Fibroblast of the aortic adventitia (primary cell): ENCODE measurements around the gene ZNF423. TPM values are rescaled to one million over a fixed set of nuclear protein-coding genes. Genes with fewer than 3 reads are reported as not detected.

Experiments
- DNase-seq: peaks from one replicate; pipeline ENCODE4 v3.0.0-alpha.2; 2010; ENCODE audit warnings: low read depth
- H3K4me3 ChIP-seq: 2 replicates; pipeline ENCODE4 v1.5.1; 2011; ENCODE audit warnings: low read depth, mild to moderate bottlenecking, control low read depth, low read length, moderate library complexity
- CTCF ChIP-seq: IDR thresholded peaks from 2 replicates; pipeline ENCODE4 v1.5.1; 2011; ENCODE audit warnings: mild to moderate bottlenecking, low read length, control low read depth, inconsistent platforms; ENCODE audit not compliant: insufficient read depth
- total RNA-seq: library from RNA; depleted of rRNA; stranded (reverse); fragments of >200 nt; gene quantifications from 2 replicates; pipeline ENCODE4 v1.2.3, GENCODE V29; 2012; ENCODE audit warnings: low replicate concordance

ZNF423 gene
- total RNA-seq, 1 donor: 13.5 TPM

DNA sequence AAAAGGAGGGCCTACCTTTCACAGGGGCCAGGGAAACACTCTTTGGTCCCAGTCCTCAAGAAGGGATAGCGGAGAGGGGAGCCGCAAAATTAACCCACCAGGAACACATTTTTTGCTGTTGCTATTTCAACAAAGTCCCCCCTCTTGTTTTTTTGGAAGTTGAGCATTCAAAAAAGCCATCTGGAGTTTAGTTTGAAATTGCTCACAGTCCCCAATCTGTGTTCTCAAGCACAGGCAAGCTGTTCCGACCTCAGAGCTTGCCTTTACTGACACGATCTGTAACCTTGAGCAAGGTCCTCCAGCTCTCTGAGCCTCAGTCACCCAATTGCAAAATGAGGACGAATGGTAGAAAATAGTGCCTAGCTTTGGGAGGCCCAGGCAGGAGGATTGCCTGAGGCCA is 131.1 kb downstream of the ZNF423 start:
- no peak overlapping the region for H3K4me3 ChIP-seq
- no peak for TF ChIP-seq CTCF
- DNase-seq: no peak

DNA sequence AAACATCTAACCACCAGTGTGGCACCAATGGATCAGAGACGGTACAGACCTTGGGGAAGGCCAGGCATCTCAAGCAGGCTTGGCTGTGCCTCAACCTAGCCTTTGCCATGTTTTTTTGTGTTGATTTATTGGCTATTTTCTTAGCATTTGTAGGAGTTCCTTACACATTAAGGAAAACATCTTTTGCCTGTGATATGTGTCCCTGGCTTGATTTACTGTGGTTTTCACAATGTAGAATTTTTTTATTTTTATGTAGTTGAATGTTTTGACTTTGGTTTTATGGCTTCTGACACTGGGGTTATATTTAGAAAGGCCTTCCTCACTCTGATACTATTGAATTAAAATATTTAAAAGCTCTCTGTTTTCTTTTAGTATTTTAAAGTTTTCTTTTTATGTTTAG is 132.6 kb downstream of the ZNF423 start:
- H3K4me3 ChIP-seq: no peak overlapping the region
- DNase-seq: no peak
- TF ChIP-seq CTCF: no peak

GRCh38 chr16:49720225-49720624 is 135.7 kb downstream of the ZNF423 start:
- TF ChIP-seq CTCF: no peak
- no peak for DNase-seq
- H3K4me3 ChIP-seq: no peak overlapping the region

DNA sequence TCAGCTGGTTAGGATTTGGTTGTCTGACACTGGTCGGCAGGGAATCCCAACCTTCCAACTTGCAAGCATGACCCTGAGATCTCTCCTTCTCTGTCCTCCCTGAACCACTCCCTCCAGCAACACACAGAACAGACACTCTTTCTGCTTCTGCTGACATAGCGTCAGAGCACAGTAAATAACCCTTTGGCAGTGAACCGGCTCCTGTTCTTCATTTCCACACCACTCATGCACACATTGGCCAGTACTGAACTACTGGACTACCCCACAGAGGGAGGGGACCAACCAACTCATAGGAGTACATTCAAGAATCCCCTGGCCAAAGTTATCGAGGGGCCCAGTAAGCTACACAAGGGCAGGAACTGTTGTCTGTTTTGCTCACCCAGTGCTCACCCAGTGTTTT is 138.2 kb downstream of the ZNF423 start:
- TF ChIP-seq CTCF: no peak
- no peak for DNase-seq
- no peak overlapping the region for H3K4me3 ChIP-seq

DNA sequence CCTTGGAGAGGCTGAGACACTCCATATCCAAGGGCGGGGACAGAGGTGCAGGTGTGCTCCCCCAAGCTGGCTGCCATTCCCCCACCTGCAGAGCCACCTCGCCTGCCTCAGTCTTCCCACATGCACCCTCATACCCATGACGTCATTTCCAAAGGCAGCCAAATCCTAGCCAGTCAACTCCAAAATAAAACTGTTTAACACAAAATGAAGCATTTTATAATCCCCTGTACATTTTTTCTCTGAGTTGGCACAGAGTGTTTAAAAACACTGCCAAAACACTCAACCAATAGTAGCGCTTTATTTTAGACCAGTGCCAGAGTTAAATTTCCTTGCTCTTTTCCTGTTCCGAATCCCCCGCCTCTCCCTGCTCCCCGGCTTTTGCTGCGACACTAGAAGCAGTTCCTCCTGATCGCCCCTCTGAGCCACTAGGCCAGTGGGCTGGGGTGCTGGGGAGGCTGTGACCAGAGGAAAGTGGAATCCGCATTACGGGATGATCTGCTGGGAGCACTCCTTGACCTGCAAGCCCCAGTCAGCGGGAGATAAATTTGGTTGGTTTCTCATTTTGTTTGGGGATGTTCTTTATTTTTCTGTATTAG is 139.5 kb downstream of the ZNF423 start:
- DNase-seq: no peak
- H3K4me3 ChIP-seq: no peak overlapping the region
- TF ChIP-seq CTCF: no peak

- H3K4me3 ChIP-seq: no peak overlapping the region
- no peak for TF ChIP-seq CTCF
- DNase-seq: no peak
These were observed 142.1 kb downstream of the ZNF423 start for GRCh38 chr16:49713770-49714169.

DNA sequence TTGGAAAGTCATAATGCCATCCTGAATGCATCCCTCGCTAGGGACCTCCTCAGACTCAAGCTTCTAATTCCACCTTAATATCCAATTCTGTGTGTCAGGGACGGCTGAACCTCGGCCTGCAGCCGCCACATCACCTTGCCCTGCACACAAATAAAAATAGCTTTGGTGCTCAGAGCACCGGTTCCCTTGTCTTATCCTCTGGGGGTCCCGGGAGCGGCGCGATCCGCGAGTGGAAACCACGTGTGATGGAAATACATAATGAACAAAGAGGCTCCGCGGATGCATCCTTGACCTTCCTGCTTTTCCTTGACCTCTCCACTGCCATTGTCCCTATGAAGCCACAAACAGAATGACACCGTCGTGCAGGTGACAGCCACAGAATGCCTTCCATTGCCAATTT is 143.4 kb downstream of the ZNF423 start:
- no peak overlapping the region for H3K4me3 ChIP-seq
- no peak for DNase-seq
- no peak for TF ChIP-seq CTCF
